Psoas muscle (tissue), 8 donors: ENCODE data around the gene CACNB3. TPM values are rescaled to one million over a fixed set of nuclear protein-coding genes. Genes with fewer than 3 reads are reported as not detected.

Experiments
- ATAC-seq, 4 donors: fragments of 200-7000 bp; cut with Tn5 transposase; one replicate each; pipeline ENCODE4 v1.9.1; 2020; ENCODE audit warnings: moderate library complexity in 3 of 4, mild to moderate bottlenecking in 2 of 4
- DNase-seq, 2 donors: peaks; one replicate each; pipeline ENCODE4 v3.0.0-alpha.2; 2020
- H3K27ac ChIP-seq: fragments of 200-600 bp; one replicate; pipeline ENCODE4 v1.8.0; 2022
- H3K27me3 ChIP-seq, 3 donors: fragments of 200-600 bp in 1 of 3; one replicate each; pipeline versions ENCODE4 v1.6.1 to v1.8.0; 2013 to 2022; ENCODE audit warnings: low read length in 2 of 3, mild to moderate bottlenecking in 2 of 3, moderate library complexity in 1 of 3; ENCODE audit not compliant: insufficient read depth in 3 of 3
- H3K36me3 ChIP-seq, 2 donors: fragments of 200-600 bp in 1 of 2; one replicate each; pipeline versions ENCODE4 v1.6.1 to v1.8.0; 2013 to 2022; ENCODE audit warnings: low read depth in 1 of 2, mild to moderate bottlenecking in 1 of 2, moderate library complexity in 1 of 2; ENCODE audit not compliant: insufficient read depth in 1 of 2
- H3K4me1 ChIP-seq: fragments of 200-600 bp; one replicate; pipeline ENCODE4 v1.8.0; 2022
- H3K4me3 ChIP-seq: fragments of 200-600 bp; one replicate; pipeline ENCODE4 v1.8.0; 2022; ENCODE audit warnings: mild to moderate bottlenecking
- H3K9me3 ChIP-seq: fragments of 200-600 bp; one replicate; pipeline ENCODE4 v1.8.0; 2022
- WGBS, 3 donors: extraction: QIAGEN DNeasy Blood & Tissue Kit; methylation state at CpG; one replicate each; pipeline versions ENCODE4 v1.1.6 to v1.1.7; 2013; 5-methylcytosine and 5-hydroxymethylcytosine counted together
- intact Hi-C, 2 donors: fragments of 100-400 bp; cut with DNase I; formaldehyde crosslinking; loops; one replicate each; pipeline versions ENCODE4 v1.11.0 to v1.14.2; 2022
- polyA plus RNA-seq, 3 donors: library from polyadenylated mRNA; stranded (reverse); fragments of 200-250 nt; gene quantifications; one replicate each; pipeline ENCODE4 v1.2.3, GENCODE V29; 2013
- total RNA-seq, 4 donors: library from RNA; stranded (reverse); fragmentation: NEBNext Ultra II Directional in 2 of 4; extraction: Animal tissue kit (Norgen Biotek cat#: 25700) in 2 of 4; gene quantifications; one replicate each; pipeline versions ENCODE4 v1.2.1 to v1.2.4, GENCODE V29; 2021 to 2023
- TF ChIP-seq, protein P1 (sequence below): fragments of 200-600 bp; IDR thresholded peaks from one replicate; pipeline ENCODE4 v1.8.0; 2022; ENCODE audit warnings: antibody characterized with exemption
- donor health status: healthy with polysubstance abuse.
- donor health status: DM: no; HTN: no; CAD: no; lungs with moderate emphysema.
- donor health status: Bipolar disorder and iron deficiency.
- donor health status: healthy.
- donor health status: DM: yes; HTN: yes; CAD: no.
- donor health status: DM: no; HTN: no; CAD: no.
- donor health status: DM: no; HTN: no; CAD: no.
- donor health status: DM: yes; HTN: yes; CAD: no.

CACNB3 gene
- total and polyA plus RNA-seq, 7 donors = 0.92 to 3.5 (median 2.0) TPM

DNA sequence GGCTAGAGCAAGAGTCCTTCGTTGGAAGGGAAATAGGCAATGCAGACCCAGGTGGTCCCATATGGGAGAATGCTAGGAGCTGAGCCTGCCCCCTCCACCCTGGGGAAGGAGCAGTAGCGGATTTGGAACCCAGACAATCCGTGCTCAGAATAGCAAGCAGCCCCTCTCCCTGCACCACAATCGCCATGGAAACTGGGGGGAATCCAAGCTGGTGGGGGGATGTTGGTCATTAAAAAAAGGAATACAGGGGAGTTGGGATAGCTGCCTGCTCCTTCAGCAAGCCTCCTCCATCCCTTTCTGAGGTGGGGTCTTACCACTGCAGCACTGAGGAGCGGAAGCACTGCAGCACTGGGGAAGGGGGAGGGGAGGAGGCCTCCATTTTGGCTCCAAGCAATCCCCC, 44.5 kb downstream of the CACNB3 start:
- peaks cover 0 to 7% (median 5%) of the 10 kb centered on the region in 3 donors for H3K27me3 ChIP-seq
- no peaks in the 10 kb centered on the region for H3K36me3 ChIP-seq
- ATAC-seq (no peak), DNase-seq (no peak)
- intact Hi-C loops = no loop called here
- 52 to 60% (median 57%) methylated on average over 5 of the region's 5 CpGs for WGBS, 3 donors
- peaks cover 4% of the 10 kb centered on the region for H3K4me1 ChIP-seq
- no peak overlapping the region for H3K4me3 ChIP-seq
- H3K9me3 ChIP-seq = no peaks in the 10 kb centered on the region
- no peak overlapping the region for H3K27ac ChIP-seq
- TF ChIP-seq, protein P1, sequence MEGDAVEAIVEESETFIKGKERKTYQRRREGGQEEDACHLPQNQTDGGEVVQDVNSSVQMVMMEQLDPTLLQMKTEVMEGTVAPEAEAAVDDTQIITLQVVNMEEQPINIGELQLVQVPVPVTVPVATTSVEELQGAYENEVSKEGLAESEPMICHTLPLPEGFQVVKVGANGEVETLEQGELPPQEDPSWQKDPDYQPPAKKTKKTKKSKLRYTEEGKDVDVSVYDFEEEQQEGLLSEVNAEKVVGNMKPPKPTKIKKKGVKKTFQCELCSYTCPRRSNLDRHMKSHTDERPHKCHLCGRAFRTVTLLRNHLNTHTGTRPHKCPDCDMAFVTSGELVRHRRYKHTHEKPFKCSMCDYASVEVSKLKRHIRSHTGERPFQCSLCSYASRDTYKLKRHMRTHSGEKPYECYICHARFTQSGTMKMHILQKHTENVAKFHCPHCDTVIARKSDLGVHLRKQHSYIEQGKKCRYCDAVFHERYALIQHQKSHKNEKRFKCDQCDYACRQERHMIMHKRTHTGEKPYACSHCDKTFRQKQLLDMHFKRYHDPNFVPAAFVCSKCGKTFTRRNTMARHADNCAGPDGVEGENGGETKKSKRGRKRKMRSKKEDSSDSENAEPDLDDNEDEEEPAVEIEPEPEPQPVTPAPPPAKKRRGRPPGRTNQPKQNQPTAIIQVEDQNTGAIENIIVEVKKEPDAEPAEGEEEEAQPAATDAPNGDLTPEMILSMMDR = no peak

DNA sequence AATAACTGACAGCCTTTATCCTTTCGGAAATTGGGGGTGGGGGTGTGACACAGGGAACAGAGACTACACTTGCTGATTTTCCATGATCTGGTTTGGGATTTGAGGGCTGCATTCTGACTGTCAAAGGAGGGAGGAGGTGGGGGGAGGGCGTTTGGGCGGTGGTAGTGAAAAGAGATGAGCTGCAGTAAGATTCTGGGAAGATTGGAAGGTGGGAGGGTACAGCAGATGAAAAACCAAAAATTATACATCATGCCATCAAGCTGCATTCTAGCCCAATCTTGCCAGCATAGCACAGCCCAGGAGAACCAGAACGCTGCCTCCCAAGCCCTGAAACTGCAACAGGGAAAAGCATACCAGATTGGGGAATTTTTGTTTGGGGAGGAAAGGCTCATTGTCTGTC, 45.0 kb downstream of the CACNB3 start:
- Histone ChIP-seq H3K4me1 (peaks cover 4% of the 10 kb centered on the region), H3K27me3 (peaks cover 0 to 7% (median 5%) of the 10 kb centered on the region in 3 donors), H3K27ac (no peak overlapping the region), H3K9me3 (no peaks in the 10 kb centered on the region), H3K36me3 (no peaks in the 10 kb centered on the region), H3K4me3 (no peak overlapping the region)
- no peak for DNase-seq
- WGBS, 3 donors = 54 to 68% (median 64%) methylated on average over 4 of the region's 4 CpGs
- TF ChIP-seq, protein P1 = no peak
- ATAC-seq = no peak
- intact Hi-C loops = no loop called here

DNA sequence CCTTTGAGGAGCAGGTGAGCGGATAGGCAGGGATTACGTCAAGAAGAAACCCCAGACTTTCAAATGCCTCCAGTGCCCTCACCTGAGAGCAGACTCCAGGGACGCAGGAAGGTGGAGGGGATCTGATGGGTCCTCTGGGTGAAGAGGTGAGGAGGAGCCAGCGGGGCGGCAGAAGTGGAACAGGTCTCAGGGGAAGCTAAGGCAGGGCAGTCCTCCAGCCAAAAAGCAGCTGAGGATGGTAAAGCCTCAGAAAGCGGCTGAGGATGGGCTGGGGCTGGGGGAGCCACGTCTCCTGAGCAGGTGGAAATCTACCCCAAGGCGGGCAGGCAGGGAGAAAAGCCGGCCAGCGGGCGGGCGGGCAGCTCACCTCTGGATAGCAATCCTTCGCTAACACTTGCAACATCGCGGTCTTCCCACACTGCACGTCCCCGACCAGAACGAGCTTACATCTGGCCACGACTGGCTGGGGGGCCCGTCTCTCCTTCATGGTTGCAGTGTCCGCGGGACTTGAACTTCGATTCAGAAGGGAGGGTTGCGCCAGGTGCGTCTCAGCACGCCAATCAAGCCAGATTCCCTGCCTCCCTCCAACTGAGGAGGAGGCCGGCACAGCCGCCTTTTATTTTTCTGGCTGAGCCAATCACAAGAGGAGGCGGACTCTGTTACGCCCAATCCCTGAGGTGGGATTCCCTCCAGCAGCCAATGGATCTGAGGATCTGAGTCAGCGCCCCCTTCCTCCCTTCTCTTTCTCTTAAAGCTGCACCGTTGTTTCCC, 47.2 kb downstream of the CACNB3 start, which contains the start of gene RND1:
Gene RND1 (minus strand): TSS at position 590 of the 771 bp plus-strand sequence. CDS start 103 bp downstream, at position 487.
- H3K27me3 ChIP-seq = peaks cover 0 to 7% (median 5%) of the 10 kb centered on the region in 3 donors
- peaks cover 4% of the 10 kb centered on the region for H3K4me1 ChIP-seq
- 2 to 3% (median 3%) methylated on average over 32 of the region's 32 CpGs for WGBS, 3 donors
- intact Hi-C loops = no loop called here
- H3K27ac ChIP-seq = no peak within 1 kb of the TSS
- H3K9me3 ChIP-seq = no peaks in the 10 kb centered on the region
- DNase-seq (peak; percentile 81 to 91), ATAC-seq (peak; percentile 96 to 100 (median 98))
- peak within 1 kb of the TSS; percentile 66 for H3K4me3 ChIP-seq
- TF ChIP-seq, protein P1 = no peak
- no peaks in the 10 kb centered on the region for H3K36me3 ChIP-seq

DNA sequence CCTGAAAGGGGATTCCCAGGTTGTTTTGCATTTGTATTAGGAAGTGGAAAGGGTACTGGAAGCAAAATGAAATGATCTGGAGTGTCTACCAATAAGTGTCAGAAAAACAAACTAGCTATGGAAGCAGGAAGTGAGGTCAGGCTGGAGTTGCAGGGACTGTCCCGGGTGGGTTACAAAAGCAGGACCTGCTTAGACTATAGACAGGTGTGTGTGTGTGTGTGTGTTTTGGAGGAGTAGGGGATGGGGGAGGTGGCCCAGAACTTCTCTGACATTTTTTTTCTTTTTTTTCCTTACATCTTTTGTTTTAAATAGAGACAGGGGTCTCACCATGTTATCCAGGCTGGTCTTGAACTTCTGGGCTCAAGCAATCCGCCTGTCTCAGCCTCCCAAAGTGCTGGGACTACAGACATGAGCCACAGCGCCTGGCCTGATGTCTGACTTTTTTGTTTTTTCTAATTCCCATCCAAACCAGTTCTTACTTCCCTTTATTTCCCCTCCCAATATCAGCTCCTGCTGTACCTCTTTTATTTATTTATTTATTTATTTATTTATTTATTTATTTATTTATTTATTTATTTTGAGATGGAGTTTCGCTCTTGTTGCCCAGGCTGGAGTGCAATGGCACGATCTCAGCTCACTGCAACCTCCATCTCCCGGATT, 47.9 kb downstream of the CACNB3 start:
- H3K36me3 ChIP-seq = no peaks in the 10 kb centered on the region
- H3K9me3 ChIP-seq = no peaks in the 10 kb centered on the region
- DNase-seq = no peak
- intact Hi-C loops = no loop called here
- H3K27ac ChIP-seq = no peak overlapping the region
- peaks cover 4% of the 10 kb centered on the region for H3K4me1 ChIP-seq
- peak in 3 of 4 donors; percentile 12 to 37 (median 26) for ATAC-seq
- H3K4me3 ChIP-seq = peak overlapping the region; percentile 66
- 73 to 80% (median 78%) methylated on average over 6 of the region's 6 CpGs for WGBS, 3 donors
- peaks cover 0 to 7% (median 5%) of the 10 kb centered on the region in 3 donors for H3K27me3 ChIP-seq
- TF ChIP-seq, protein P1 = no peak
